HG02885 (cell line): Measurements from ENCODE around the gene TBC1D21.

Experiments used
- ATAC-seq: cut with Tn5 transposase; IDR thresholded peaks from one replicate; pipeline ENCODE4 v1.9.1; 2021; ENCODE audit warnings: mild to moderate bottlenecking; ENCODE audit not compliant: unreplicated experiment, poor library complexity

Gene TBC1D21

DNA sequence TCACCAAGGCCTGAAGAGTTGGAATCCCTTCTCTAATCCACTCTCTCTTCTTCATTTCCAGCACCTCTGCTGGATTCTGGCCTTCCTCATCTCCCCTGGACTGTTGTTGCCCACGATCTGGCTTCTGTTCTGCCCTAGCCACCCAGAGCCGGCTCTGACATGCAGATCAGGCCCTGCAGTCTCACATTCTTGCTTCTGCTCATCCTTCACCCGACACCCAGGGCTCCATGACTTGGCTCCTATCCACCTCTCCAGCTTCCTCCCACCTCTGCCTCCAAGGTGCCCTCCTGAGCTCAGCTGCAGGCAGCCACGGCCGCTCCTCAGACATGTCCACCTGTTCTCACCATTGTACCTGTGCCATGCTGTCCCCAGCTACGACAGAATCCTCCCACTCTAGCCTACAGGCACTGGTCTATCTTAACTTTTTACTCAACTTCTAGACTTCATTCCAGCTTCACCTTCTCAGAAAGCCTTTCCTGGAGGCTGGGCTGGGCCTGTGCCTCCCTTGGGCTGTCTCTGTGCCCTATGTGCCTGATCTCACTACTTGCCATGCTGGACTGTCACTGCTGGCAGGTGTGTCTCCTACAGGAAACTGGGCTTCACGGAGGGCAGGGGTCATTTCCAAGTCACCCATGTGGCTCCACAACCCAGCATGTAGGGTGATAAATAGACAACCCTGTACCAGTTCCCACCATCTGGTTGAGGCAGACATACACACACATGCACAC lies 16.0 kb upstream of the TBC1D21 start:
- ATAC-seq: no peak

- no peak for ATAC-seq
Observed at GRCh38 chr15:73858062-73858461, 15.3 kb upstream of the TBC1D21 start.

GRCh38 chr15:73862276-73862675 lies 11.1 kb upstream of the TBC1D21 start:
- ATAC-seq: no peak

DNA sequence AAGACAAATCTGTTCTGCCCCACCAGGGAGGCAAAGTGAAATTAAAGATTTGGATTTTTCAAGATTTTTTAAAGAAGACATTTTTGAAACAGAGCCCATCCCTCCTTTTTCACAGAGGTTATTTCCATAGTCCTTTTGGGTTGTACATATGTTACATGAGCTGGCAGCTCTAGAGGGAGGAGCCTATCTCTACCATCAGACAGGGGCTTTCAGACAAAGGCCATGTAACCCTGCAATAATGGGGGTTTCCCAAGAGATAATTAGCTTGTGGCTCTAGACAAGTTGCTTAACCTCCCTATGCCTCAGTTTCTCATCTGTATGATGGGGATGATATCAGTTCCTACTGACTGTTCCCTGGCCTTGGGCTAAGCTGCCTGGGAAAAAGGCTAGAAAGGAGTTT lies 8.0 kb upstream of the TBC1D21 start:
- no peak for ATAC-seq

DNA sequence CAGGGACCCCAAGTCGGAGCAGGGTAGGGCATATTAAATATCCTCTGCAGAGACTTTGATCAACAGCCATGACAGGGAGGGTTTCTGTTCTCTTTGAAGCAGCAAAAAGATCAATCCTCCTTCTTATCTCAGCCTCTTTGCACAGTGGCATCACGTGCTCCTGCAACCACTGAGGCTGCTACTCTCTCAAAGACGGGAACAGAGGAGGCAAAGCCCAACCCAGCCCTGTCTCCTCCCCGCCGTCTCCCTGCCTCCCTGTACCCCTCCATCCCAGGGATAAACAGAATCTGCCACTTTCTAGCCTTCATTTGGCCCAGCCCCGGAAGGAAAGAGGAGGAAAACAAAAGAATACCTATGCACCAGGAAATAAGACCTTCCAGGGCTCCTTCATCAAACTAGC lies 7.5 kb upstream of the TBC1D21 start:
- ATAC-seq: no peak

DNA sequence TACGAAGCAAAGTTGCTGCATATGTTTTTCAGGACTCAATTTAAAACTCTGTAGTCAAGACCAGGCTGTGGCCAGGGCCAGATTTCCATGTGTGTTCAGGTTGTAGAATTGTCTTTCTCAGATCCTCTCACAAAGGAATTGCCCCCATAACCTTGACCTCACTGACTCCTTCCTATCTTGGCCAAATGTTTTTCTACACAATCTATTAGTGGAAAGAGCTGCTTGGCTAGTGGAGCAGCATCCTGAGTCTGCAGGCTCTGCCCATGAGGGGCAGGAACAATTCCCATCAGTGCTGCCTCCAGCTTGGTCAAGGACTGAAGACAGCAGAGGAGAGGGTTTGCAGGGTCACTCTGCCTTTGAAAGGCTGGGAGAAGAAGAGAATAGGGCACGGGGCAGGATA lies 6.9 kb upstream of the TBC1D21 start:
- no peak for ATAC-seq

- ATAC-seq: no peak
Observed at GRCh38 chr15:73866881-73867410, 6.4 kb upstream of the TBC1D21 start.

- ATAC-seq: no peak
Observed at GRCh38 chr15:73867426-73867825, 5.9 kb upstream of the TBC1D21 start.

GRCh38 chr15:73867956-73868355 lies 5.4 kb upstream of the TBC1D21 start:
- ATAC-seq: no peak

DNA sequence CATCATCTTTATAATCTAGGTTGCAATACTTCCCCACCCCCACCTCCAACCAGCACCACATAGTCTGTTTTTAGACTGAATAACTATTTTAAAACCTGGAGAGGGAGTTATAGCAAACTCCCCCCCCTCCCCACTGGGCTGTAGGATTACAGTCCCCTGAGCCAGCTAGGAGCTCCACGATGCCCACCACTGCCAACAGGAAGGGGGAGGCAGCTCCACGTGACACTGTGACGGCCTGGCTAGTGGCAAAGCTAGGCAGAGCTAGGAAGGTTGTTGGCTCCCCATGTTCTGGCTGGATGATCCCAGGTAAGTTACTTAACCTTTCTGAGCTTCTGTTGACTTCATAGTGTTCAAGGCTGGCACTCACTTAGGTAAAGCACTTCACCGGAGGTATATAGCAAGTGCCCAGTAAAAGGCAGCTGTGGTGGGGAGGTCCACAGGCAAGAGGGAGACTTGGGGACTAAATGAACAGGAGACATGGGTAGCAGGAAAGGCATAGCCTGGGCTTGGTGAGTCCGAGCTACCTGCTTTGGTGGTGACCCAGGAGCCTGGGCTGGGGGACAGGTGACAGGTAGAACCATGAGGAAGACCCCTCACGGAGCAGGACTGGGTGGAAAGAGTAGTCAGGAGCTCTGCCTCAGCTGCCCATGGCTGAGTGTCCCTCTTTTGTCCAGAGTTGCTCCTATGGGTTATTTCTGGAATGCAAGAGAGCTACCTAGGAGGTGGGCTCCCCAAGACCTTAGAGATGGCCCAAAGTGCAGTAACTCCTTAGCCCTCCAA lies 4.0 kb upstream of the TBC1D21 start:
- no peak for ATAC-seq

DNA sequence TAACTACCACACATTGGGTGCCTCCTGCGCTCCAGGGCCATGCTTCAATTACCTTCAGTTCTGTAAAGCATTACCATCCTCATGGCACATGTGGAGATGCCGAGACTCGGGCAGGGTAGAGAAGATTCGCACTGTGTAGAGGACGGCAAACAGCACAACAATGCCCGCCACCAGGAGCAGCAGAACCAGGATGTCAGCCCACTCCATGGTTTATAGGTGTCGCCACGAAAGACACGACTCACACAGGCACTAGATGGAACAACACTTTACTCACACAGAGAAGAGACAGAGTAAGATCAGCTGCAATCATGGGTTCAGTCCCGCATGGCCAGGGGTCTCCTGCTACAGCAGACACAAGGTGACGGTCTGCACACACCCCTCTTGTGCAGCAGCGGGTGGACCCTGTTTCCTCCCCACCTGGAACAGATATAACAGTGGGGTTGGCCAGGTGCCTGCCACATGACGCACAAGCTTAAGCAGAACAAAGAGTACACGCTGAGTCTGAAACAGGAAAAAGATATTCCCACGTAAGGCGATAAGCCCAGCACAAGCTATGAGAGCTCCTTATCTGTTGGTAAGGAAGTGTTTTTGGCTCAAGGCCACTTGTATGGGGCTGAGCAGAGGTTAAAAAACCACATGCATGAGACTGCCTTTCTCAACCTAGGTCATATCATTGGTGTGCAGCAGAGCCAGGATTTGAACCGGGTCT lies 2.5 kb upstream of the TBC1D21 start:
- ATAC-seq: no peak

GRCh38 chr15:73872346-73872745 lies 1.0 kb upstream of the TBC1D21 start:
- no peak for ATAC-seq

- ATAC-seq: no peak
Observed at GRCh38 chr15:73873889-73874511, 636 bp downstream of the TBC1D21 start.

- no peak for ATAC-seq
Observed at GRCh38 chr15:73879426-73879825, 6.1 kb downstream of the TBC1D21 start.

DNA sequence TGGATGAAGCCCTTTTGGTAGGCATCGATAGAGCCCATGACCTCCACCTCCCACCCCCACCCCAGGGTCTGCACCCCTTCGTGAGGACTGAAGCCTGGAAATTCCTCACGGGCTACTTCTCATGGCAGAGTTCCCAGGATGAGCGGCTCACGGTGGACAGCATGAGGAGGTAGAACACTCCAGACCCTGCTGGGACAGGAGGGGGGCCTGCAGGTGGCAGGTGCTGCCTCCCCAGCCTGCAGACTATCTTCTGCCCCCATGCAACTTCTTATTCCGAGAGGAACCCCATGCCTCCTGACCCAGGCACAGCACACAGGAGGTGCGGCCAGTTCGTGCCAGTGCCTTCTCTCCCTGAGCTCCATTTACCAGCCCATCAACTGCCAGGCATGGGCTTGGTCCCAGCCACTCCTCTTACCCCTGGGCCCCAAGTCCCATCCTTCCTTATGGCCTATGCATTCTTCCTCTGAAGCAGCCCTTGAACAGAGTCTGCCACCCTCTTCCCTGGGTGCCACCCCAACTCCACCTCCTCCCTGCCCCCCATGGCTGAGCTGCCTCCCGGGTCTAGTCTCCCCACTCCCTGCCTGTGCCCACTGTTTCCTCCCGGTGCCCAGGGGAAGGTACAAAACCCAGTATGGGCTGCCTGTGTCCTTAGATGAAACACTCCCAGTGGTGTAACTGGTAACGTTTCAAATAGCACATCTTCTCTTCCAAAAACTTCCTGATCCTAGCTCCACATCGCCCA lies 8.4 kb downstream of the TBC1D21 start:
- no peak for ATAC-seq

DNA sequence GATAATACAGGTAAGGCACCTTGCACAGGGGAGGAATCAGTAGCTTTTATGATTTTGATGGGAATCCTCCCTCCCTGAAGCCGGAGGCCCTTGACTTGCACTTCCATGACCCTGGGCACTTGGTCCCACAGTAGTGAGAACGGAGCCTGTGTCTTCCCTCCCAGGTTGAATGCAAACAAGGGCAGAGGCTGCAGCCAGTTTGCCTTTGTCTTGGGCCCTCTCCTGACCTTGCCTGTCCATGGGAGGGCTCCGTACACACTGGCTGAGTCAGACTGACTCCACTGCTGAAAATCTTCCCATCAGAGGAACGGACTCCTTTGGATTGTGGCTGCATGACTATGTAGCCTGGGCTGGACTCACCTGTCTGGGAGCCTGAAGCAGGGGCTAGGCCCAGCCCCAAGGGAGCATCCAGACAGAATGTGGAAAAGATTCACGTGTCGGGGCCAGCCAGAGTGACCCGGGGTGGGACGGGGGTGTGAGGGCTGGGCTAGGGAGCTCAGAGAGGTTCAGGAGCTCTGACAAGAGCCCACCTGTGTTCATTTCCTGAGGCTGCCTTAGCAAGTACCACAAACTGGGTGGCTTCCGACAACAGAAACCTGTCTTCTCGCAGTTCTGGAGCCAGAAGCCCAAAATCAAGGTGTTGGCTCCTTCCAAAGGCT lies 9.5 kb downstream of the TBC1D21 start:
- no peak for ATAC-seq

DNA sequence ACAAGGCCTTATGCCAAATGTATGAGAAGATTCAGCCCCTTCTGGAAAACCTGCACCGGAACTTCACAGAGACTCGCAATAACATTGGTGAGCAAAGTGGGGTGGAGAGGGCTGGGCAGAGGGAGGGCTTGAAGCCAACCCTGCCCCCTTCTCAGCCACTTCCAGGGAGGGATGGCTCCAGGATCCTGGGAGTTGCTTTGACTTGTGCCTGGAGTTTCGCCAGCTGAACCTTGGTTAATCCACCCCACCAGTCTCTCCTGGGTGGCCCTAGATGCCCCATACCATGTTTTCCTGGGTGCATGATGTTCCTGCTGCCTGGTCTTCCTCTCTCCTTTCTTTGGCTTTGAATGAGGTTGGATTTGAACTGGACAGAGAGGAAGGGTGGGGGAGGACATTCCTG lies 10.8 kb downstream of the TBC1D21 start:
- ATAC-seq: no peak

DNA sequence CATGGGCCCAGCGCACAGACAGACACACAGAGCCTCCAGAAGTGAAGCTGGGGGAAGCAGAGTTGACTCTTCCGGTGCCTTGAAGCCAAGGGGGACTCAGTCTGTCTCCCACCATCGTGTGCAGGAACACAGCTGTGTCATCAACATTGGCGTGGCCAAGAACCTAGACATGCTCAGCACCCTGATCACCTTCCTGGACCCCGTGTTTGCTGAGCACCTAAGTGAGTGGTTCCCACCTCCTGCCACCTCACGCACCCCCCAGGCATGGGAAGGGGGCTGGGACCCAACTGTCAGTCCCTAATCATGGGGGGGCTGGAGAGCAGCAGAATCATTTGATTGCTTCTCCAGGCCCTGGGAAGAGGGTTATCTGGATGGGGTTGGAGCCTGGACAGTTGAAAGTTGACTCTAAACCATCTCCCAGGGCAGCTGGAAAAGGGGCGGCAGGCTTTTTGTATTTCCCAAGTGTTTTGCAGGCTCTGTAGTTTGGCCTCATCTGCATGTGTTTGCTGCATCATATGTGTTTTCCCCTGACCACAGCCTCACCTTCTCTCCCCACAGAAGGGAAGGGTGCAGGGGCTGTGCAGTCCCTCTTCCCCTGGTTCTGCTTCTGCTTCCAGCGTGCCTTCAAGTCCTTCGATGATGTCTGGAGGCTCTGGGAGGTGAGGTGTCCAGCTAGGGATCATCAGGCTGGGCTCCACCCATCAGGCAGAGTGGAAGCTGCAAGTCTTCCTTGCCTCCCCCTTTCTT lies 12.8 kb downstream of the TBC1D21 start:
- ATAC-seq: no peak
